Occipital lobe (tissue), 2 donors: ENCODE measurements around the gene CRIM1. TPM values are rescaled to one million over a fixed set of nuclear protein-coding genes. Genes with fewer than 3 reads are reported as not detected.

Source experiments
- DNase-seq: peaks from one replicate; lab custom pipeline; 2025; lab: John Stamatoyannopoulos, UW
- total RNA-seq: library from RNA; depleted of rRNA; stranded (reverse); fragments of >200 nt; gene quantifications from one replicate; pipeline ENCODE4 v1.2.3, GENCODE V29; 2014

Gene CRIM1
- total RNA-seq, 1 donor from 2014 or later, result 105 TPM

GRCh38 chr2:36550006-36550405 is 194.4 kb downstream of the CRIM1 start:
- no peak for DNase-seq

DNA sequence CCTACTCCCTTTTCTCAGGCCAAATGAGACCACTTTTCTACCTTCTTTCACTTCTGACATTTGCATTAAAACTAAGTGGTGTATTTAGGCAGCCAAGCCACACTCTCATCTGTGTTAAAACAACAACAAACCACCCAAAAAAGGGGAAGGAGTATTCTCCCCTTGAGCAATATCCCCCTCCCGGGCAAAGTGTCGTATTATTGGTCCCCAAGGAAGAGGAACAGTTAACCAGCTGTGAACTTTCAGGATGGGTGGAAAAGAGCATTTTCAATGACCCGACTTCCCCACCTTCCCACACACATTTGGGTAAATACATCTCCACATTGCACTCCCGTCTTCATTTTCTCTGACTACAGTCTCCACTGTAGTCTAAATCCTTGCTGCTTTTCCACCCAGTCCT is 198.1 kb downstream of the CRIM1 start:
- DNase-seq, result no peak

GRCh38 chr2:36554531-36554930 is 199.0 kb downstream of the CRIM1 start:
- DNase-seq, result no peak

DNA sequence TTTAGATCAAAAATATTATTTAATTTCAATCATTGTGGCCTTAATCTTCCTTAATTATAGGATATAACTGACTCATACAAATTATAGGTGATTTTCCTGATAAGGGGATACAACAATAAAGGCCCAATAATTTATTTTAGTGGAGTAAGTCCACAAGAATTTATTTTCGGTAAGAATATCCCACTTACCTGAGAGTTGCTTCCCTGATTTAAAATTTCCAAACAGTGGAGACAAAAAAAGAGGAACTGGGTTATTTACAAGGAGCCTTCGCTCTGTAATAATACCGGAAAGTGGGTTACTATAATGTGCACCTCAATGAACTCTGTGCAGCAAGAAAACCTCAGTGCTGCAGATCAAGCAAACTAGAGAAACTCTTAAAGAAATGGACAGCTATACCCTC is 200.2 kb downstream of the CRIM1 start:
- DNase-seq, result no peak

DNA sequence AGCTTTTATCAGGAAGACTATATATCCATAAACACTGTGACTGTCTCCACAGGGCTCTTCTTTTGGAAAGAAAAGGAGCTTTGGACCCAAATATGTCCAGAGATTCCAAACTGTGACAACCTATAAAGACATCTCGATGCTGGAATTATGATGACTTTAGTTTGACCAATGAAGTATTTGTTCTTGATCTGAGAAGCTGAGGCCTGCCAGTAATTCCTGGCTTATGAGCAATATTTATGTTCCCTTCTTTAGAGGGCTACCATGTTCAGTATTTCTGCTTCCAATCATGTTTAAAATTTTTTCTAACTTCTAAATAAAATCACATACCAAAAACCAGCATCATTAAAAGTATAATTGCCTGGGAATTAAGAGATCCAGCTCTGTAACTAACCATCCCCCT is 201.3 kb downstream of the CRIM1 start:
- DNase-seq, result no peak

- no peak for DNase-seq
These were observed 203.8 kb downstream of the CRIM1 start for GRCh38 chr2:36559221-36559942.

DNA sequence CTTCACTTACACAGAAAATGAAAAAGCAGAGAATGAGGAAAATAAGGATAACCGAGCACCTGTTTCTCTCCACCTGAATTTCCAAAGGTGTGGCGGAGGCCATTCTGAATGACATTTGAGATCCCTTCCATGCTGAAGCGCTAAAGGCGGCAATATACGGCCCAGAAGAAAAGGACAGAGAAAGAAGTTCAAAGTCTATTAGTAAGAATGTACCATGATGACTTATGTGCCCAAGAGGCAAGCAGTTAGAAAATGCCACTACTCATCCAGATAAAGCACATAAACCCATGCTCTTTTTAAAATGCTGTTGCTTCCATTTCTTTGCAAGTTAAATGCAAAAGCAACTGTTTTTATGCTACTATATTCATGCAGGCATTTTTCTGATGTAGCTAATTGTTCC is 205.1 kb downstream of the CRIM1 start:
- DNase-seq, result no peak

DNA sequence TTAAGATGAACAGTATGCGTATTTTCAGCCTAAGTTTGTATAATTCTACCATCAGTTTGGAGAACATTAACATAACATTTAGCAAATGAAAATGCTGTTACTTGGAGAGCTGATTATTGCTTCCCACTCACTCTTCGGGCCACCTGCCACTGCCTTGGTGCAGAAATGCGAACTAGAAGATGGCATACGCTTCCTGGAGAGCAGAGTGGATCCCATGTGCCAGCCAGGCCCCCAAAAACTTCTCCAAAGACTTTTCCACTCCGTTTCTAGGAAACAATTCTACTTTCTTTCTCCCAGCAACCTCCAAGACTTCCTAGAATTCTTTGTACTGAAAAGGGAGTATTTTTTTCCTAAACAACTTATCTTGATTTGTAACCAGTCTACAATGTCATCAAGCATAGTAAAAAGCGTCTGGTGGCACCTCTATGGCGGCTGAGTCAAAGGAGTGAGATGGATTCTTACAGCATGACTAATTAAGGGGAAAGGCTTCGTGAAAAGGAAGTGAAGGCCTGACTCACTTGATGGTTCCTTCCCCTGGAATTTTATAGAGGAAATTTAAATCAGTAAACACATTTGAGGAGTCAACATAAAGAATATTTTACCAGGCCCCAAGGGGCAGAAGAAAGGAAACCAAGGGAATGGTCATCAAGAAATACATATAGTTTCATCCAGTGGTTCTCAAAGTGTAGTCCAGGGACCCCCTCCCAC is 205.8 kb downstream of the CRIM1 start:
- DNase-seq, result no peak

GRCh38 chr2:36562240-36562639 is 206.7 kb downstream of the CRIM1 start:
- DNase-seq, result no peak

DNA sequence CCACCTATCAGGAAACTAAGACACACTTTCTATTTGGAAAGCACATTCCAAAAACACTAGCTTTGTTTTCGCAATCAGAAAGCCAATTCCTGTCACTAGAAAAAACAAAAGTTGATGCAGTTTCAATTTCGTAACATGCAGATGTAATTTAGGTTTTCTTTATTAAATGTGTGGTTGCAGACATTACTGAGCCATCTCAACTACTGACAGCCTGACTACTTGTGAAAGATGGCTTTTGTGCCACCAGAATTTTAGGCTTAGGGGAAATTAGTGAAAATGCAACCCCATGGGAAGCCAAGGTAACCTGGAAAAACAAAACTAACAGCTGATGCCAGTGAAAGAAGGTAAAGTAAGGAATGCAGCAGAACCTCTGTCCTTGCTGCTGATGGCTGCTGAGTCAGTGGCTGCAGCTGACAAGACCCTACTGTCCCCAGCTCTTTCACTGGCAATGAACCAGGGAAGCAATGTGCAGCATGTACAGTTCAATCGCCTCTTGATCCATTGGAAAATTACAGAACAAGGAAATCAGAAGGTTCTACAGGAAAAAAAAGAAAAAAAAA is 207.5 kb downstream of the CRIM1 start:
- no peak for DNase-seq

- no peak for DNase-seq
These were observed 208.9 kb downstream of the CRIM1 start for GRCh38 chr2:36564377-36564930.

GRCh38 chr2:36565712-36566111 is 210.1 kb downstream of the CRIM1 start:
- no peak for DNase-seq

- DNase-seq, result no peak
These were observed 211.3 kb downstream of the CRIM1 start for GRCh38 chr2:36566887-36567286.

DNA sequence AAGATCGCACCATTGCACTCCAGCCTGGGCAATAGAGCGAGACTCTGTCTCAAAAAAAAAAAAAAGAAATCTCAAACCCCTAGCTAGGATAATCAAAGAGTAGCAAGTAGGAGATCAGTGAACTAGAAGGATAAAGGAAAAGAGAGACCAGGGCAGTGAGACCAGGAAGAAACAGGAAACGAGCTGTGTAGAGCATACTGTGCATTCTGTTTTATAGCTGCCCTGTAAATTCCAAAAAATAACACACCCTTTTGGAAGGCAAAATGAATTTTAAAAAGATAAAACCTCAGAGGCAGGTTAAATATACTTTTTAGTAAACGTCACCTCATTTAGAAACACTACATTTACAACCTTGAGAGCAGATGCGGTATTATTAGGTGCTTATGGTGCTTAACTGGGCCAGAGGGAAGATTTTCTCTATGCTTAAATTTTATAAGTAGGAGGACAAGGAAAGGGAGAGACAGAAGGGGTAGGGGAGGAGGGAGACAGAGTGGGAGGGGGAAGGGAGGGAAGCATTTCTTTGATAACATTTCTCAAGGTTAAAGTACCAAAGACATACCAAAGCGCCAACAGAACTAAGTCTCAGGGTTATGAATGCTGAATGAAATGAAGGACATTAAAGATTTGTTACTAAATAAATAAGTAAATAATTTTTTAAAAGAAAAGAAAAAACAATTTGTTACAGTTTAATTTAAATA is 212.3 kb downstream of the CRIM1 start:
- DNase-seq, result no peak

DNA sequence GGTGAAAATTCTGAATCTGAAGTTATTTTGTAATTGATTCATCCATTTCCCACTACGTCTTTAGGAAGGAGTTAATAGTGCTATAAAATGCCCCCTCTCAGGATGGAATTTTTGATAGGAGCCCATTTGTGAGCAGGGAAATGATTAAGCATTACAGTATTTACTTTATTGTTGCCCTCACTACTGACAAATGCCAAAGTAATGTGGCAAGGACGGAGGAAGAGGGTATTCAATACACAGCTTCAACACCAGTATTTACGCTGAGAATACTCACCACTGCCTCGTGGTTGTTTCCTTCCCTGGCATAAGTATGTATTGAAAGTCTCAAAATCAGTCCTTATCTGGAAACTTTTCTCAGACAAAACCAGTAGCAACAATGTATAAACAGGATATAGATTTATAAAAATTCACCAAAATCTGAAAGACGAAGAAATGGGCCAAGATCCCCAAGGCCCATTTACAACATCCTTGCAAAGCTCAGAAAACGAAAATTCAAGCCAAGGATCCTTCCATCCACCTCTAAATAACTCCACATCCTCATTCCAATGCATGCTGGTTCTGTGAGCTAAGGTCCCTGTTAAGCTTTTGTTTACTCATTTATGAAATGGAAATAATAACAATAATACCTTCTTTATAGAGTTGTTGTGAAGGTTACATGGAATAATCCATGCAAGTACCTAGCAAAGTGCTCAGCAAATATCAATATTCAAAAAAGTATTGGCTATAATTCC is 213.1 kb downstream of the CRIM1 start:
- DNase-seq, result no peak

DNA sequence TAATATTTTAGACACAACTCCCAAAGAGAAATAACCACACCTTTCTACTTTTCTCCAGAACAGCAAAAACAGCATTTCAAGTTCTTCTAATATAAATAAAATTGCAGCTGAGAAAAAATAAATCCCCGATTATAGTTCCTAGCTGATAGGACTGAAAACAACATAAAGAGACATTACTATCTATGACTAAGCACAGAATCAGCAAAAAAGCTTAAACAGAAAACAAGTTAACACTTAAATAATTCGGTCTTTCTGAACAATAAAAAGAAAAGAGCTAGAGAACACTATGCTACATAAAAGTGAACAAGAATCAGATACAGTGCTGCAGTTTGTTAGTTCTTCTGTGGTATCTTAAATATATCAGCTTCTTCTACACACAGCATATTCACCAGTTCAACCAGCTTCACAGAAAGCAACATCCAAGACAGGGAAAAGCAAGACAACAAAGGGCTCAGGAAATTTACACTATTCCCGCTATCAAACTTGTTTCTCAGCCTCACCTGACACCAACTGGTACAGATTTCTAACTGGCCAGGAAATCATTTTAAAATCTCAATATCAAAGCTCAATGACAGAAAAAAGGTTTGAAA is 213.8 kb downstream of the CRIM1 start:
- DNase-seq, result no peak

GRCh38 chr2:36570416-36570815 is 214.8 kb downstream of the CRIM1 start:
- no peak for DNase-seq

DNA sequence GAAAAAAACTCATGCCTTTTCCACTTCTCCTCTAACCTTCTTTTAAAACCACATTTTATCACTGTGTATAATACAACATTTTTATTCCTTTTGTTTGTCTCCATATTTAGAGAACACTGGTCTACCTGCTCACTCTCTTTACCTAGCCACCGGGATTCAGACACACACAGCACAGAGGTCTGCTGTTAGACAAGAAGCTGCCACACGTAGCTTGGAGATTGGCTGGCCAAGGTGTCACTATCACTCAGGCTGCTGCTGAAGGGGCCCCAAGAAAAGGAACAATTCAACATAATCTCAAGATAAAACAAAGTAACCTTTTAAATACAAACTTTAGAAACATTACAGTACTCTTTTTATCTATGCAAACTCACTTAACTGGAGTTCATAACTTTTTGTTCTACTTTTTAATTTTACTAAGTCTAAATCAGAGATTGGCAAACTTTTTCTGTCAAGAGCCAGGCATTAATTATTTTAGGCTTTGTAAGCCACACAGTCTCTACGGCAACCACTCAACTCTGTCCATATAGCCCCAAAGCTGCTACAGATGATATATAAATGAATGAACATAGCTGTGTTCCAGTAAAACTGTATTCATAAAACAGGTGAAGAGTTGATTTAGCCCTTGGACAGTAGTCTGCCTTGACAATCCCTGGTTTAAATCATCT is 216.6 kb downstream of the CRIM1 start:
- DNase-seq, result no peak

GRCh38 chr2:36572719-36573059 is 217.1 kb downstream of the CRIM1 start:
- DNase-seq, result no peak

GRCh38 chr2:36573165-36573564 is 217.6 kb downstream of the CRIM1 start:
- DNase-seq, result no peak
